SK-N-SH (cell line): ENCODE results near the gene ERVH48-1.

Experiments
- CHD2 ChIP-seq: fragments of 150-350 bp; IDR thresholded peaks from 2 replicates; pipeline ENCODE4 v1.6.1; 2018; ENCODE audit warnings: low read length; ENCODE audit not compliant: partially characterized antibody
- CTCF ChIP-seq: fragments of 200-600 bp; sonication (generic); IDR thresholded peaks from 2 replicates; pipeline ENCODE4 v1.6.1; 2017; ENCODE audit warnings: antibody characterized with exemption, mild to moderate bottlenecking, moderate library complexity
- EP300 ChIP-seq, 2 experiments: IDR thresholded peaks; 2 replicates each; pipeline versions ENCODE4 v1.4.0 to v1.6.1; 2012; ENCODE audit warnings: borderline replicate concordance in 1 of 2, low read depth in 1 of 2, low read length in 1 of 2
- EZH2phosphoT487 ChIP-seq: fragments of 200-600 bp; sonication (generic); IDR thresholded peaks from 2 replicates; pipeline ENCODE4 v1.6.1; 2017; ENCODE audit warnings: low read depth, mixed run types, mild to moderate bottlenecking, antibody characterized with exemption, moderate library complexity, borderline replicate concordance
- FOXM1 ChIP-seq: IDR thresholded peaks from 2 replicates; pipeline ENCODE4 v1.4.0; 2012; ENCODE audit warnings: low read depth, mild to moderate bottlenecking
- GABPA ChIP-seq: IDR thresholded peaks from 2 replicates; pipeline ENCODE4 v1.4.0; 2012; ENCODE audit warnings: low read depth, mild to moderate bottlenecking
- JUND ChIP-seq: IDR thresholded peaks from 2 replicates; pipeline ENCODE4 v1.4.0; 2012
- MAX ChIP-seq: IDR thresholded peaks from 2 replicates; pipeline ENCODE4 v1.4.0; 2012; ENCODE audit warnings: low read depth
- RAD21 ChIP-seq: IDR thresholded peaks from 2 replicates; pipeline ENCODE4 v1.6.1; 2012; ENCODE audit warnings: mild to moderate bottlenecking, low read length
- TCF12 ChIP-seq: IDR thresholded peaks from 2 replicates; pipeline ENCODE4 v1.4.0; 2012
- TEAD4 ChIP-seq: IDR thresholded peaks from 2 replicates; pipeline ENCODE4 v1.4.0; 2012; ENCODE audit warnings: mild to moderate bottlenecking, borderline replicate concordance; ENCODE audit not compliant: insufficient read depth
- USF1 ChIP-seq: IDR thresholded peaks from 2 replicates; pipeline ENCODE4 v1.4.0; 2012; ENCODE audit warnings: low read depth, borderline replicate concordance
- YY1 ChIP-seq: IDR thresholded peaks from 2 replicates; pipeline ENCODE4 v1.4.0; 2012; ENCODE audit warnings: low read depth, mild to moderate bottlenecking

GRCh38 chr21:42931560-42932235, 6.3 kb upstream of the ERVH48-1 start:
- TF ChIP-seq RAD21 = no peak
- no peak for TF ChIP-seq EP300 (IDR thresholded peaks at IDR 0.05; ENCODE audit: borderline replicate concordance in 1 of 2, low read depth in 1 of 2, low read length in 1 of 2)
- no peak for TF ChIP-seq YY1
- no peak for TF ChIP-seq CTCF
- TF ChIP-seq USF1 = no peak
- no peak for TF ChIP-seq CHD2
- no peak for TF ChIP-seq MAX
- no peak for TF ChIP-seq TEAD4
- no peak for TF ChIP-seq FOXM1
- TF ChIP-seq EZH2phosphoT487 = no peak
- TF ChIP-seq JUND = no peak
- TF ChIP-seq TCF12 = no peak
- TF ChIP-seq GABPA = no peak
